HUES6 (cell line): ENCODE results near the gene CCDC30.
A peak's percentile ranks its signal among the peaks of the same experiment; 100 is the strongest.

Experiments used
- H3K27ac ChIP-seq: 2 replicates; pipeline ENCODE4 v1.7.0; 2013; ENCODE audit warnings: low read depth, mild to moderate bottlenecking, low read length, inconsistent platforms
- H3K27me3 ChIP-seq: 2 replicates; pipeline ENCODE4 v1.6.1; 2013; ENCODE audit warnings: low read length; ENCODE audit not compliant: control insufficient read depth, insufficient read depth
- H3K36me3 ChIP-seq: 2 replicates; pipeline ENCODE4 v1.6.1; 2013; ENCODE audit warnings: low read length; ENCODE audit not compliant: control insufficient read depth, insufficient read depth
- H3K4me1 ChIP-seq: 2 replicates; pipeline ENCODE4 v1.6.1; 2013; ENCODE audit warnings: low read length; ENCODE audit not compliant: control insufficient read depth, insufficient read depth
- H3K4me3 ChIP-seq: 2 replicates; pipeline ENCODE4 v1.5.1; 2013; ENCODE audit warnings: low read depth, low read length
- H3K9ac ChIP-seq: one replicate; pipeline ENCODE4 v1.6.1; 2013; ENCODE audit warnings: mild to moderate bottlenecking, low read length
- H3K9me3 ChIP-seq: 2 replicates; pipeline ENCODE4 v1.6.1; 2013; ENCODE audit warnings: low read depth, low read length; ENCODE audit not compliant: control insufficient read depth, insufficient read depth

Gene CCDC30

DNA sequence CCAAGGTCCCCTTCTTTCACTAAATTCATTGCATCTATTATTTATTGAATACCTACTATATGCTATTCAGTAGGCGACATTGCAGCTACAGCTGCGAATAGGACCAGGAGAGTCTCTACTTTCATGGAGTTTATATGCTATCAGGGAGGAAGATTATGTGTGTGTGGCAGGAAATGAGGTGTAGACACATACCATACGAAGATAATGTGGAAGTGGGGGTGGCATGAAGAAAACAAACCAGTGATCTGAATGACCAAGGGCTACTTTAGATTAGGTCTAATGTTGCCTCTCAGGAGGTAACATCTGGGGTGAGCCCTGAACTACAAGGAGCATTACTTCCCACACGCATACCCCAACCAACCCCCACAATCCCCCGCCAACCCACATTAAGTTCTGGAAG is 194.1 kb downstream of the CCDC30 start:
- no peaks in the 10 kb centered on the region for H3K9me3 ChIP-seq
- H3K4me3 ChIP-seq, result no peak overlapping the region
- H3K36me3 ChIP-seq, result peaks cover 20% of the 10 kb centered on the region
- H3K9ac ChIP-seq, result no peak overlapping the region
- H3K27me3 ChIP-seq, result peaks cover 10% of the 10 kb centered on the region
- 0 out of 2 replicates have a peak, but pooled peaks cover 3% of the 10 kb centered on the region for H3K4me1 ChIP-seq
- no peak overlapping the region for H3K27ac ChIP-seq

DNA sequence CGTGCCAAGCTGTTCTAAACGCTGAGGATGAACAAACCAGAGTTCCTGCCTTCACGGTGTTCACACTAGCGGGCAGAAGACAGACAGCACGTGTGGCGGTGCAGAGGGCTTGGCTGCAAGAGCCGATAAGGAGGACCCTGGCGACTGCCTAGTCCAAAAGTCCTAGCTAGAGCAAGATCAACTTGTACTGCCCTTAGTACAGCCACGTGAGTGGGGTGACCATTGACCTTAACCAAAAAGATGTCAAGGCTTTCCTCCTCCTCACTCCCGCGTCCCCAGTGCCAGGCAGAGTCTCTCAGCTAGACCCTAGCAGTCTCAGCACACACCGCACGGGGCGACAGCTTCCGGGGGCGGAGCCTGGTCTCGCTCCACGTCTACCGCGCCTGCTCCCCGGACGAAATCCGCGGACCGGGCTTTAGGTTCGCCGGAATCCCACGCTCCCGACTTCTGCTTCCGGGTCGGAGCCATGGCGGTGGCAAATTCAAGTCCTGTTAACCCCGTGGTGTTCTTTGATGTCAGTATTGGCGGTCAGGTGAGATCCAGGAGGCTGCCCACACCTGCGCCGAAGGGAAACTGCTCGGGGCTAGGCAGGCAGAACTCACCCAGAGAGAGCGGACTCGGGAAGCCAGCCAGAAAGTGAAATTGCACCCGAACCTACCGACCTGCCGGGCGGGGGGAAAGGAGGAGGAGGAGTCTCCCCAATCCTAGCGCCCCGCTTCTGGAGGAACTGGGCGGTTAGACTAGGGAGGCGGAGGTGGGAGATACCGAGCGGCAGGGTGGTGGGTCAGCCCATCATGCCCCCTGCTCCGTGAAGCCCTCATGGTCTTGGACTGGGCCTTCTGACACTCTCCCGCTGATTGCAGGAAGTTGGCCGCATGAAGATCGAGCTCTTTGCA is 195.1 kb downstream of the CCDC30 start, which contains the start of gene PPIH:
Gene PPIH, plus strand, starts transcription at position 443 of the 896 bp plus-strand sequence. Its CDS starts 24 bp downstream, at position 467.
- Histone ChIP-seq H3K27me3 (peaks cover 9% of the 10 kb centered on the region), H3K27ac (peak within 1 kb of the TSS; percentile 22; the same call in 1 of the 2 replicates), H3K4me1 (0 out of 2 replicates have a peak, but pooled peaks cover 3% of the 10 kb centered on the region), H3K36me3 (peaks cover 30% of the 10 kb centered on the region), H3K9me3 (no peaks in the 10 kb centered on the region), H3K9ac (peak within 1 kb of the TSS; percentile 88), H3K4me3 (peak within 1 kb of the TSS; percentile 87)

GRCh38 chr1:42658877-42659337 is 195.8 kb downstream of the CCDC30 start:
- H3K4me3 ChIP-seq, result peak overlapping the region; percentile 87
- H3K9ac ChIP-seq, result peak overlapping the region; percentile 88
- H3K9me3 ChIP-seq, result no peaks in the 10 kb centered on the region
- peaks cover 37% of the 10 kb centered on the region for H3K36me3 ChIP-seq
- H3K27me3 ChIP-seq, result peaks cover 2% of the 10 kb centered on the region; the same call in 1 of the 2 replicates
- 0 out of 2 replicates have a peak, but pooled peaks cover 3% of the 10 kb centered on the region for H3K4me1 ChIP-seq
- H3K27ac ChIP-seq, result 0 out of 2 replicates have a peak overlapping the region, but pooled peaks have one; percentile 22

DNA sequence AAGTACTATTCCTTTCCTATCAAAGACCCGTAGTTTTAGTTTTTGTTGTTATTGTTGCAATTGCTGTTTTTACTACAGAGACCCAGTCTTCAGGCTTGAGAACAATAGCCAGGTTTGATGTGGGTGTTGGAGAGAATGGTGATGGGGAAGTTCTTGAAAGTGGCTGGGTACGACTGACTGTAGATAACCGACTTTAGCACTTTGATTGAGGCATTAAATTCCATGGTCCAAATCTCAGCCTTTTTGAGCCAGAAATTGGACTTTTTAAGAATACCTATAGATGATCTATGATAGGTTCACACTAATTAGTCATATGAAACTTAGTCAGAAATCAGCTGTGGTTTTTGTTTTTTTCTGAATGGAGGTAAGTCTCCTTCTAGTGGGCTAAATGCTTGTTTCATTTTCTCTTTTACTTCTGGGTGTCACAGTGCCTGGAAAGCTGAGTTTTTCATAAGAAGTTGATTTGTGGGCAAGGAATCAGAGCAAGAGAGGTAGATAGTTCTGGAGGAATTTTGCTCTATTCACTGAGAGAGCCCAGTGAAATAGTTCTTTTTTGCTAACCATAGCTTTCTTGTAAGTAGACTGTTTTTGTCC is 197.9 kb downstream of the CCDC30 start:
- H3K4me1 ChIP-seq, result 0 out of 2 replicates have a peak, but pooled peaks cover 3% of the 10 kb centered on the region
- H3K9me3 ChIP-seq, result no peaks in the 10 kb centered on the region
- no peak overlapping the region for H3K9ac ChIP-seq
- no peak overlapping the region for H3K27ac ChIP-seq
- no peak overlapping the region for H3K4me3 ChIP-seq
- peaks cover 57% of the 10 kb centered on the region for H3K36me3 ChIP-seq
- H3K27me3 ChIP-seq, result no peaks in the 10 kb centered on the region

GRCh38 chr1:42669936-42670335 is 206.8 kb downstream of the CCDC30 start:
- Histone ChIP-seq H3K27me3 (no peaks in the 10 kb centered on the region), H3K9ac (no peak overlapping the region), H3K4me1 (no peaks in the 10 kb centered on the region), H3K4me3 (no peak overlapping the region), H3K27ac (no peak overlapping the region), H3K36me3 (peaks cover 77% of the 10 kb centered on the region), H3K9me3 (no peaks in the 10 kb centered on the region)

GRCh38 chr1:42670425-42670824 is 207.3 kb downstream of the CCDC30 start:
- Histone ChIP-seq H3K27ac (no peak overlapping the region), H3K4me1 (no peaks in the 10 kb centered on the region), H3K27me3 (no peaks in the 10 kb centered on the region), H3K4me3 (no peak overlapping the region), H3K36me3 (peaks cover 77% of the 10 kb centered on the region), H3K9me3 (no peaks in the 10 kb centered on the region), H3K9ac (no peak overlapping the region)

DNA sequence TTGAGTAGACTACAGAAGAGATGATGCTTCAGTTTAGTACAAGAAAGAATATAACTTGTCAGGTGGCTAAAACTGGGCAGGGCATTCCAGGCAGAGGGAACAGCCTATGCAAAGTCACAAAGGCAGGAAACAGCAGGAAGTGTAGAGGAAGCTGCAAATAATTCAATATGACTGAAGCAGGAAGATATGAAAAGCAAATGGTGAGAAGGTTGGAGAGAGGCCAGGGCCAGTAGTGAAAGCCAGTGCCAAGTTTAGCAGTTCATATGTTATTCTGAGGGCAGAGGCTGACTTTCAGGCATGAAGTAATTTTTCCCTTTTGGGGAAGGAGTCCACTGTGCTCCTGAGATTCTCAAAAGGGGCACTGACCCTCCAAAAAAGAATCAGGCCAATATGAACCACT is 211.1 kb downstream of the CCDC30 start:
- Histone ChIP-seq H3K4me1 (no peaks in the 10 kb centered on the region), H3K9me3 (no peaks in the 10 kb centered on the region), H3K9ac (no peak overlapping the region), H3K27ac (no peak overlapping the region), H3K4me3 (no peak overlapping the region), H3K36me3 (peaks cover 50% of the 10 kb centered on the region), H3K27me3 (no peaks in the 10 kb centered on the region)

DNA sequence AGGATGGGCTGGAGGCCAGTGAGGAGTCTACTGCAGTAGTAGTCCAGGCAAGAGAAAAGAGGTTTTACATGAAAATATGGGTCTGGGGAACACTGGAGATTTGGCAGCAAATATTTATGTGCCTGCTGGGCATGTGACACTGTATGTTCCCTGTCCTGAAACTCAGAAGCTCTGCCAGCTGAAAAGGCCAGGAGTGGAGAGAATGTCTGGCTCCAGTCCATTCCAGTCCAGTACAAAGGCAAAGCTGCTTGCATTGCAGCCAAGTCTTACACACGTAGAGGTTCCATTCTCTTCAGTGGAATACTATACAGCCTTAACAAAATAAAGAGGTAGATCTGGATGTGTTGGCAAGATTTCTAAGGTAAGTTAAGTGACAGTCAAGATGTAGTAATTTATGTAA is 211.6 kb downstream of the CCDC30 start:
- Histone ChIP-seq H3K27ac (no peak overlapping the region), H3K9me3 (no peaks in the 10 kb centered on the region), H3K4me1 (no peaks in the 10 kb centered on the region), H3K4me3 (no peak overlapping the region), H3K36me3 (peaks cover 46% of the 10 kb centered on the region), H3K27me3 (no peaks in the 10 kb centered on the region), H3K9ac (no peak overlapping the region)

- no peaks in the 10 kb centered on the region for H3K9me3 ChIP-seq
- peaks cover 39% of the 10 kb centered on the region for H3K36me3 ChIP-seq
- H3K4me3 ChIP-seq, result no peak overlapping the region
- no peaks in the 10 kb centered on the region for H3K27me3 ChIP-seq
- no peaks in the 10 kb centered on the region for H3K4me1 ChIP-seq
- H3K9ac ChIP-seq, result no peak overlapping the region
- no peak overlapping the region for H3K27ac ChIP-seq
Observed at GRCh38 chr1:42675467-42675866, 212.4 kb downstream of the CCDC30 start.

GRCh38 chr1:42676534-42677087 is 213.5 kb downstream of the CCDC30 start:
- H3K9me3 ChIP-seq, result no peaks in the 10 kb centered on the region
- no peak overlapping the region for H3K9ac ChIP-seq
- no peak overlapping the region for H3K27ac ChIP-seq
- no peak overlapping the region for H3K4me3 ChIP-seq
- no peaks in the 10 kb centered on the region for H3K27me3 ChIP-seq
- H3K4me1 ChIP-seq, result no peaks in the 10 kb centered on the region
- peaks cover 37% of the 10 kb centered on the region for H3K36me3 ChIP-seq
